ENCODE data around the gene TMEM52. TPM values are rescaled to one million over a fixed set of nuclear protein-coding genes. Genes with fewer than 3 reads are reported as not detected.

The TMEM52 gene
- total RNA-seq, 1 donor from 2014 or later, result 1.4 TPM

DNA sequence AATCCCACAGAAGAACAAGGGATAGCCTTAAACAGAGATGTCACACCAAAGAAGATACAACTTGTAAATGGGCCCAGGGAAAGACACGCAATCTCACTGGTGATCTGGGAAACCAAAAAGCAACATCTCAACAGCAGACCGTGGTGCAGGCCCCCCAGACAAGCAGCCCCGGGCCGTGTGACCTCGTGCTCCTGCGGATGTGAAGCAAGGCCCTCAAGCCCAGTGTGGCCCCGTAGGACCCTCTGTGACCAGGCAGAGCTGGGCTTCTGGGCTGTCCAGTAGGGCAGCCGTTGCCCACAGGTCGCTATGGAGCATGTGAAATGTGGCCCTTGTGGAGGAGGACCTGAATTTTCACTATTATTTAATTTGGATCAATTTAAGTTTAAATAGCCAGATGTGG, 34.9 kb upstream of the TMEM52 start:
- Histone ChIP-seq H2AFZ (ENCODE audit: low read depth, low read length) (no peak overlapping the region), H3K27ac (ENCODE audit: low read depth, low read length) (no peak overlapping the region), H3K4me3 (ENCODE audit: insufficient read depth, low read depth, low read length) (no peak overlapping the region), H3K27me3 (ENCODE audit: insufficient read depth, low read length) (no peaks in the 10 kb centered on the region), H3K9me3 (ENCODE audit: insufficient read depth, low read depth, low read length) (no peaks in the 10 kb centered on the region), H3K4me2 (ENCODE audit: low read length) (no peak overlapping the region), H4K20me1 (ENCODE audit: insufficient read depth, low read length) (no peaks in the 10 kb centered on the region), H3K79me2 (ENCODE audit: insufficient read depth, low read length) (no peaks in the 10 kb centered on the region), H3K9ac (ENCODE audit: low read length) (no peak overlapping the region), H3K36me3 (ENCODE audit: insufficient read depth, low read length) (no peaks in the 10 kb centered on the region), H3K4me1 (ENCODE audit: insufficient read depth, low read length) (no peaks in the 10 kb centered on the region)
- TF ChIP-seq, protein P1, sequence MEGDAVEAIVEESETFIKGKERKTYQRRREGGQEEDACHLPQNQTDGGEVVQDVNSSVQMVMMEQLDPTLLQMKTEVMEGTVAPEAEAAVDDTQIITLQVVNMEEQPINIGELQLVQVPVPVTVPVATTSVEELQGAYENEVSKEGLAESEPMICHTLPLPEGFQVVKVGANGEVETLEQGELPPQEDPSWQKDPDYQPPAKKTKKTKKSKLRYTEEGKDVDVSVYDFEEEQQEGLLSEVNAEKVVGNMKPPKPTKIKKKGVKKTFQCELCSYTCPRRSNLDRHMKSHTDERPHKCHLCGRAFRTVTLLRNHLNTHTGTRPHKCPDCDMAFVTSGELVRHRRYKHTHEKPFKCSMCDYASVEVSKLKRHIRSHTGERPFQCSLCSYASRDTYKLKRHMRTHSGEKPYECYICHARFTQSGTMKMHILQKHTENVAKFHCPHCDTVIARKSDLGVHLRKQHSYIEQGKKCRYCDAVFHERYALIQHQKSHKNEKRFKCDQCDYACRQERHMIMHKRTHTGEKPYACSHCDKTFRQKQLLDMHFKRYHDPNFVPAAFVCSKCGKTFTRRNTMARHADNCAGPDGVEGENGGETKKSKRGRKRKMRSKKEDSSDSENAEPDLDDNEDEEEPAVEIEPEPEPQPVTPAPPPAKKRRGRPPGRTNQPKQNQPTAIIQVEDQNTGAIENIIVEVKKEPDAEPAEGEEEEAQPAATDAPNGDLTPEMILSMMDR (IDR thresholded peaks at IDR 0.05; ENCODE audit: insufficient read depth, low read depth, low read length), result no peak
- TF ChIP-seq EZH2 (IDR thresholded peaks at IDR 0.05; ENCODE audit: insufficient read depth, low read length), result no peak
- DNase-seq (ENCODE audit: low read depth) (no peak), FAIRE-seq (no peak)
- Mint-ChIP-seq H3K36me3 (ENCODE audit: low read depth, unreplicated experiment) (no peaks in the 10 kb centered on the region), H3K27me3 (ENCODE audit: low read depth, unreplicated experiment) (peaks cover 17% of the 10 kb centered on the region), H3K9me3 (ENCODE audit: unreplicated experiment) (peaks cover 2% of the 10 kb centered on the region), H3K4me3 (ENCODE audit: unreplicated experiment) (no peak overlapping the region), H3K27ac (ENCODE audit: unreplicated experiment) (no peak overlapping the region), H3K4me1 (ENCODE audit: low read depth, unreplicated experiment) (no peaks in the 10 kb centered on the region)

DNA sequence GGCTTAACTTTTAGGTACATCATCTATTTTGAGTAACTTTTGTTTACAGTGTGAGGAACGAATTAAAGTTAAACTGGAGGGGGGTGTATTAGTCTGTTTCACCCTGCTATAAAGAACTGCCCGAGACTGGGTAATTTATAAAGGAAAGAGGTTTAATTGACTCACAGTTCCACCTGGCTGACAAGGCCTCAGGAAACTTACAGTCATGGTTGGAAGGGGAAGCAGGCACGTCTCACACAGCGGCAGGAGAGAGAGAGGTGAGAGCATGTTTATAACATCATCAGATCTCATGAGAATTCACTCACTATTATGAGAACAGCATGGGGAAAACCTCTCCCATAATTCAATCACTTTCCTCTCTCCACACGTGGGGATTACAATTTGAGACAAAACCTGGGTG, 31.9 kb upstream of the TMEM52 start:
- Mint-ChIP-seq H3K4me3 (ENCODE audit: unreplicated experiment) (no peak overlapping the region), H3K27me3 (ENCODE audit: low read depth, unreplicated experiment) (peaks cover 18% of the 10 kb centered on the region), H3K4me1 (ENCODE audit: low read depth, unreplicated experiment) (no peaks in the 10 kb centered on the region), H3K9me3 (ENCODE audit: unreplicated experiment) (no peaks in the 10 kb centered on the region), H3K36me3 (ENCODE audit: low read depth, unreplicated experiment) (no peaks in the 10 kb centered on the region), H3K27ac (ENCODE audit: unreplicated experiment) (no peak overlapping the region)
- Histone ChIP-seq H3K9me3 (ENCODE audit: insufficient read depth, low read depth, low read length) (no peaks in the 10 kb centered on the region), H3K27me3 (ENCODE audit: insufficient read depth, low read length) (no peaks in the 10 kb centered on the region), H3K9ac (ENCODE audit: low read length) (no peak overlapping the region), H3K4me1 (ENCODE audit: insufficient read depth, low read length) (no peaks in the 10 kb centered on the region), H3K79me2 (ENCODE audit: insufficient read depth, low read length) (no peaks in the 10 kb centered on the region), H4K20me1 (ENCODE audit: insufficient read depth, low read length) (no peaks in the 10 kb centered on the region), H3K27ac (ENCODE audit: low read depth, low read length) (no peak overlapping the region), H3K36me3 (ENCODE audit: insufficient read depth, low read length) (no peaks in the 10 kb centered on the region), H2AFZ (ENCODE audit: low read depth, low read length) (no peak overlapping the region), H3K4me3 (ENCODE audit: insufficient read depth, low read depth, low read length) (no peak overlapping the region), H3K4me2 (ENCODE audit: low read length) (no peak overlapping the region)
- TF ChIP-seq, protein P1 (IDR thresholded peaks at IDR 0.05; ENCODE audit: insufficient read depth, low read depth, low read length), result no peak
- TF ChIP-seq EZH2 (IDR thresholded peaks at IDR 0.05; ENCODE audit: insufficient read depth, low read length), result no peak
- DNase-seq (ENCODE audit: low read depth), result no peak
- FAIRE-seq, result no peak

DNA sequence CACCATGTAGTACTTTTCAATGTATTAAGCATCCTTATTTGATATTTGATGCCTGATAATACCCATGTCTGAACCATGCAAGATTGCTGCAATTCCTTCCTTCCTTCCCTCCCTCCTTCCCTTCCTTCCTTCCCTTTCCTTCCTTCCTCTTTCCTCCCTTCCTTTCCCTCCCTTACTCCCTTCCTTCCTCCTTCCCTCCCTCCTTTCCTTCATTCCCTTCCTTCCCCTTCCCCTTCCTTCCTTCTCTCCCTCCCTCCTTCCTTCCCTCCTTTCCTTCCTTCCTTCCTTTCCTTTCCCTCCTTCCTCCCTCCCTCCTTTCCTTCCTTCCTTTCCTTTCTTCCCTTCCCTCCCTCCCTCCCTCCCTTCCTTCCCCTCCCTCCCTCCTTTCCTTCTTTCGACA, 29.7 kb upstream of the TMEM52 start:
- DNase-seq (ENCODE audit: low read depth) (no peak), FAIRE-seq (no peak)
- TF ChIP-seq EZH2 (IDR thresholded peaks at IDR 0.05; ENCODE audit: insufficient read depth, low read length), result no peak
- TF ChIP-seq, protein P1 (IDR thresholded peaks at IDR 0.05; ENCODE audit: insufficient read depth, low read depth, low read length), result no peak
- H3K9me3 ChIP-seq (ENCODE audit: insufficient read depth, low read depth, low read length), result no peaks in the 10 kb centered on the region
- no peaks in the 10 kb centered on the region for H3K27me3 ChIP-seq (ENCODE audit: insufficient read depth, low read length)
- H3K27ac ChIP-seq (ENCODE audit: low read depth, low read length), result no peak overlapping the region
- Mint-ChIP-seq H3K4me1 (ENCODE audit: low read depth, unreplicated experiment) (no peaks in the 10 kb centered on the region), H3K27ac (ENCODE audit: unreplicated experiment) (no peak overlapping the region), H3K9me3 (ENCODE audit: unreplicated experiment) (no peaks in the 10 kb centered on the region), H3K36me3 (ENCODE audit: low read depth, unreplicated experiment) (no peaks in the 10 kb centered on the region), H3K27me3 (ENCODE audit: low read depth, unreplicated experiment) (peaks cover 21% of the 10 kb centered on the region), H3K4me3 (ENCODE audit: unreplicated experiment) (no peak overlapping the region)
- no peaks in the 10 kb centered on the region for H3K4me1 ChIP-seq (ENCODE audit: insufficient read depth, low read length)
- no peak overlapping the region for H3K4me3 ChIP-seq (ENCODE audit: insufficient read depth, low read depth, low read length)
- H3K36me3 ChIP-seq (ENCODE audit: insufficient read depth, low read length), result no peaks in the 10 kb centered on the region
- H3K79me2 ChIP-seq (ENCODE audit: insufficient read depth, low read length), result no peaks in the 10 kb centered on the region
- no peak overlapping the region for H2AFZ ChIP-seq (ENCODE audit: low read depth, low read length)
- H4K20me1 ChIP-seq (ENCODE audit: insufficient read depth, low read length), result no peaks in the 10 kb centered on the region
- H3K4me2 ChIP-seq (ENCODE audit: low read length), result no peak overlapping the region
- no peak overlapping the region for H3K9ac ChIP-seq (ENCODE audit: low read length)
